Stimulated activated CD4-positive, alpha-beta T cell treated with anti-CD3 and anti-CD28 coated beads, Interleukin-12 subunit alpha, Interleukin-12 subunit beta, amount 100 ng/mL, for 4 hours (primary cell): ENCODE results near the gene EID2.

Experiments
- DNase-seq: peaks from one replicate; pipeline ENCODE4 v3.0.0-alpha.2; 2020

The EID2 gene

GRCh38 chr19:39533003-39533512 is 6.9 kb downstream of the EID2 start:
- DNase-seq = no peak

- DNase-seq = peak; percentile 96
These were observed 7.5 kb downstream of the EID2 start, which contains the start of gene EID2B for GRCh38 chr19:39532233-39533002. Gene EID2B (minus strand): TSS chr19:39532852. CDS start chr19:39532802, 50 bp downstream.

GRCh38 chr19:39531834-39532232 is 8.1 kb downstream of the EID2 start:
- DNase-seq = no peak

GRCh38 chr19:39525205-39525604 is 14.8 kb downstream of the EID2 start:
- DNase-seq = no peak

GRCh38 chr19:39524495-39524894 is 15.5 kb downstream of the EID2 start:
- no peak for DNase-seq

GRCh38 chr19:39520541-39521484 is 19.1 kb downstream of the EID2 start:
- no peak for DNase-seq

GRCh38 chr19:39518975-39519374 is 21.0 kb downstream of the EID2 start:
- no peak for DNase-seq

- DNase-seq = no peak
These were observed 21.5 kb downstream of the EID2 start for GRCh38 chr19:39518458-39518857.

GRCh38 chr19:39517432-39517831 is 22.5 kb downstream of the EID2 start:
- DNase-seq = no peak

- DNase-seq = no peak
These were observed 23.7 kb downstream of the EID2 start for GRCh38 chr19:39516270-39516669.

- peak; percentile 18 for DNase-seq
These were observed 24.3 kb downstream of the EID2 start for GRCh38 chr19:39515551-39516191.

GRCh38 chr19:39514840-39515550 is 25.0 kb downstream of the EID2 start, which contains the start of gene SELENOV:
Gene SELENOV (plus strand): TSS chr19:39515139. CDS start chr19:39515213, 74 bp downstream.
- DNase-seq = no peak

- no peak for DNase-seq
These were observed 27.0 kb downstream of the EID2 start for GRCh38 chr19:39512988-39513387.

GRCh38 chr19:39509233-39509632 is 30.7 kb downstream of the EID2 start:
- no peak for DNase-seq

GRCh38 chr19:39508629-39509028 is 31.3 kb downstream of the EID2 start:
- DNase-seq = no peak

GRCh38 chr19:39507715-39508364 is 32.1 kb downstream of the EID2 start:
- no peak for DNase-seq

- DNase-seq = peak; percentile 56
These were observed 32.8 kb downstream of the EID2 start for GRCh38 chr19:39506944-39507714.

- DNase-seq = no peak
These were observed 33.4 kb downstream of the EID2 start for GRCh38 chr19:39506598-39506943.

GRCh38 chr19:39502640-39503417 is 37.1 kb downstream of the EID2 start:
- peak; percentile 76 for DNase-seq

- no peak for DNase-seq
These were observed 38.6 kb downstream of the EID2 start for GRCh38 chr19:39501340-39501739.
